ENCODE results near the gene CERK. TPM values are rescaled to one million over a fixed set of nuclear protein-coding genes. Genes with fewer than 3 reads are reported as not detected.

CERK gene
- total RNA-seq, 3 donors from 2014 or later, result 40.3 to 51.7 (median 50.0) TPM

DNA sequence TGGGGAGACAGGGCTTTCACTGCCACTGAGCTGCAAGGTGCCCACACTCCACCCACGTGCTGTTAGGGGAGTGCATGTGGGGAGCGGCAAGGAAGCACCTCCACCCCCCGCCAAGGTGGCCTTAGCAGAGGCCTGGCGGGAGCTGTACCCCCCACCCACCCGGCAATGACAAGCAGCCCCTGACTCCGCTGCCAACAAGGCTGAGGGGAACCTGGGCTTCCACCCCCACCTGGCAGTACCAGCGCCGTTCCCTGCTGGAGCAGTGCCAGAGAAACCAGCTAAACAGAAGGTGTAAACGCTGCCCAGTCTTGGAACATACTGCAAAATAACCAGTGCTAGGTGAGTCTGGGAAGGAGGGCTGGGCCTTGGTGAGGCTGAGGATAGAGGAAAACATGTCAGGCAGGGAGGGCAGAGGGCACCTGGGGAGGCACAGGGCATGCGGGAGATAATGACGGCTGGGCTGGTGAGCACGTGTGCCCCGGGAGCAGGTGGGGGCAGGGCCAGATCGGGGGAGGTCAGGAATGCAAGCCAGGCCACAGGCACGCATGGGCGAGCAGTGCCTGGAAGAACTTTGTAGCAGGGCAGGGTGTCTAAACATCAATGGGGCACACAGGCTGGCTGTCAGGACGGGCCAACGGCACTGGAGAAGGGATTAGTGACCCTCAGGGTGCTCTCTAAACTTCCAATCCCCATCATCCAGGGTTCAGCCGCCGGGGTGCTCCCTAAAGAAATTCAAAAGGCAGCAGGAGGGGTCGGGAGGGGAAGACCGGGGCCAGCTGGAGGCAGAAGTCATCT, 6.6 kb downstream of the CERK start:
- Histone ChIP-seq H3K4me1 (ENCODE audit: low read depth) (peaks cover 70% of the 10 kb centered on the region), H3K9me3 (no peaks in the 10 kb centered on the region), H3K4me3 (no peak overlapping the region), H3K36me3 (ENCODE audit: low read depth) (no peaks in the 10 kb centered on the region)
- peak; percentile 76 for ATAC-seq
- DNase-seq, result peak; percentile 74 to 81 (median 79)
- no peak for TF ChIP-seq CTCF (IDR thresholded peaks at IDR 0.05)
- intact Hi-C loops (cut with DNase I, micrococcal nuclease), result no loop called here

DNA sequence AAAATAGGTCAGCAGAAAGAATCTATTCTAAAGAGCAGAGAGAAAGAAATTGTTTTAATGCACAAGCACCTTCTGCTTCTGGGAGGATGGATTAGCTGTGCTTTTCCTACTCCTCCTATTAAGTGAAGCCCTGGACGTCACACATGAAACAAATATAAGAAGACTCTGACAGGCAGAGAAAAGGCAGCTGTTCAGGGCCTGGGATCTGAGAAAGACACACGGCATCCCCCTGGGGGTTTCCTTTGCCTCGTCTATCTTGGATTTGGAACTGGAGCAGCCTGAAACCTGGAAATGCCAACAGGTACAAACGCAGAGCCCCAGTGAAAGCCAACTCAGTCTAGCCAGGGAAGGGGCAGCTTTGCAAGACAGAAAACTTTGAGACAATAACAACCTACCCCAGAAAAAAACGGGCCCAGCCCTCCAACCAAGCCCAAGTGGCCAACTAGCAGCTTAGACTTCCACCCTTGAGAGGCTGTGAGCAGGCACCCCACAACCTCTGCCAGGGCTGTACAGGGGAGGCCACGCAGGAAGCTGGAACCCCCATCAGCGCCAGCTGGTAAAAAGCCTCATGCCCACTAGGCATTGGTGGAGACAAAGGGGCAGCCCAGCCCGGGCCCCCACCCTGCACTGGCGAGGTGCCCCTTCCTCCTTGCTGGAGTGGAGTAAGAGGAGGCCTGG, 7.3 kb downstream of the CERK start:
- no peaks in the 10 kb centered on the region for H3K9me3 ChIP-seq
- H3K4me1 ChIP-seq (ENCODE audit: low read depth), result peaks cover 67% of the 10 kb centered on the region
- intact Hi-C loops (cut with DNase I, micrococcal nuclease), result no loop called here
- H3K36me3 ChIP-seq (ENCODE audit: low read depth), result no peaks in the 10 kb centered on the region
- DNase-seq (no peak), ATAC-seq (no peak)
- no peak for TF ChIP-seq CTCF (IDR thresholded peaks at IDR 0.05)
- H3K4me3 ChIP-seq, result no peak overlapping the region

DNA sequence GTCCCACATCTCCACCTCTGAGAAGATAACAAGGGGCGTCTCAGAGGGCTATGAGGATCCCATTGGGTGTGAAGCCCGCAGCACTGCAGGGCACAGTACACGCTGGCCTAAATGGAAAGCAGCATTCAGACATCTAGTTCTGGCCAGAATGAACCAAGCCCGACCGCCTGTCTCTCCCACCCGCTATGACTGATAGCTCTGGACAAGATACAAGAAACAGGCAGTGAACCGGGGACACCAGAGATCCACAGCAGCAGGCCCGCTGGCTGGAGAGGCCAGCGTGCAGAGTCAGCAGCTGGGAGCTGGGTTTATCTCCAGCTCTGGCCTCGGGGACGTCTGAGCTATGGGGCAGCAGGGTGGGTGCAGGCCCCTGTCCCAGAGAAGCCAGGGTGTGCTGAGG, 9.6 kb downstream of the CERK start:
- no peaks in the 10 kb centered on the region for H3K9me3 ChIP-seq
- intact Hi-C loops (cut with DNase I, micrococcal nuclease), result no loop called here
- no peak overlapping the region for H3K4me3 ChIP-seq
- peak in 1 of 3 donors; percentile 39 for DNase-seq
- H3K36me3 ChIP-seq (ENCODE audit: low read depth), result no peaks in the 10 kb centered on the region
- no peak for ATAC-seq
- TF ChIP-seq CTCF (IDR thresholded peaks at IDR 0.05), result no peak
- peaks cover 48% of the 10 kb centered on the region for H3K4me1 ChIP-seq (ENCODE audit: low read depth)

DNA sequence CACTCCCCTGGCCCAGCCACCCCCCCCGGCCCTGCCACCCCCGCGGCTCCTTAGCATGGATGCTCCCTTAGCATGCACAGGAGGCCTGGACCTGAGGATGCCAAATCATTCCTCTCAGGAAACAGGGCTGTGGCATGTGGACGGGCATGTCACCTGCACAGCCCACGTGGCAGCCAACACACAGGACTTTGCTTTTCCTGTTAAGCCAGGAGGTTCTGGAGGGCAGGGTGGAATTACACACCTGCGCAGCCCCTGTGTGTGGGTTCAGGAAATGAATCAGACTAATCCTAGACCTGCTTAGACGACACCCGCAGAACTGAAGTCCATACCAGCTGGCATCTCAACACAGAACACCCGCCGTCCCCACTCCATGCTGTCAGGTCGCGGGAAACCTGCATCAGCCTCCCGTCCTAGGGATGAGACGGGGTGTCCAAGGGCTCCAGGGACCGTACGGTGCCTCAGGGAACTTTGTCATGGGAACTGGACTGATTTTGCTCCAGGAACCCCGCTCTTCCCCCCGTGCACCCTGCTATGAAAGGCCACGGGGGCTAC, 10.2 kb downstream of the CERK start:
- Histone ChIP-seq H3K9me3 (no peaks in the 10 kb centered on the region), H3K4me1 (ENCODE audit: low read depth) (peaks cover 46% of the 10 kb centered on the region), H3K36me3 (ENCODE audit: low read depth) (no peaks in the 10 kb centered on the region), H3K4me3 (no peak overlapping the region)
- ATAC-seq, result no peak
- intact Hi-C loops (cut with DNase I, micrococcal nuclease), result no loop called here
- peak in 1 of 3 donors; percentile 40 for DNase-seq
- no peak for TF ChIP-seq CTCF (IDR thresholded peaks at IDR 0.05)

- TF ChIP-seq CTCF (IDR thresholded peaks at IDR 0.05), result no peak
- no peak overlapping the region for H3K4me3 ChIP-seq
- no peak for ATAC-seq
- H3K4me1 ChIP-seq (ENCODE audit: low read depth), result peaks cover 37% of the 10 kb centered on the region
- DNase-seq, result no peak
- no peaks in the 10 kb centered on the region for H3K36me3 ChIP-seq (ENCODE audit: low read depth)
- no peaks in the 10 kb centered on the region for H3K9me3 ChIP-seq
- intact Hi-C loops (cut with DNase I, micrococcal nuclease), result no loop called here
Measured at GRCh38 chr22:46726986-46727317, 11.1 kb downstream of the CERK start.

All from mucosa of descending colon (tissue), 3 donors.